Epithelial cell of proximal tubule (primary cell): ENCODE measurements around the gene C1orf141. TPM values are rescaled to one million over a fixed set of nuclear protein-coding genes. Genes with fewer than 3 reads are reported as not detected.

Experiments used
- DNase-seq: peaks from one replicate; pipeline ENCODE4 v3.0.0-alpha.2; 2011; ENCODE audit warnings: low read depth
- H3K4me3 ChIP-seq: 2 replicates; pipeline ENCODE4 v1.5.1; 2011; ENCODE audit warnings: low read depth, mild to moderate bottlenecking, low read length
- total RNA-seq: library from RNA; depleted of rRNA; stranded (reverse); fragments of >200 nt; gene quantifications from 2 replicates; pipeline ENCODE4 v1.2.3, GENCODE V29; 2015
- TF ChIP-seq, protein P1 (sequence below): conservative IDR thresholded peaks from 2 replicates; pipeline ENCODE4 v1.5.1; 2012; ENCODE audit warnings: low read depth, mild to moderate bottlenecking, low read length

The C1orf141 gene
- total RNA-seq, 1 donor from 2014 or later, result not detected

DNA sequence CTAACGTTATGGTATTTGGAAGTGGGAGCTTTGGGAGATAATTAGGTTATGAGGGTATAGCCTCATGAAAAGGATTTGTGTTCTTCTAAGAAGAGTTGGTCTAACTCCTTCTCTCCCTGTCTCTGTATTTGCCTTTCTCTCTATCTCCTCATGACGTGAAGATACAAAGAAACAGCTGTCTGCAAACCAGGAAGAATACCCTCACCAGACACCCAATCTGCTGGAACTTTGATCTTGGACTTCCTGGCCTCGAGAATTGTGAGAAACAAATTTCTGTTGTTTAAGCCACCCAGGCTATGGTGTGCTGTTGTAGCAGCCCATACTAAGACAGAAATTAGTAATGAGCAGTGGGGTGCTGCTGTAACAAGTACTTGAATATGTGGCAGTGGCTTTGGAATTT, 16.1 kb downstream of the C1orf141 start:
- H3K4me3 ChIP-seq, result no peak overlapping the region
- DNase-seq, result no peak
- TF ChIP-seq, protein P1, sequence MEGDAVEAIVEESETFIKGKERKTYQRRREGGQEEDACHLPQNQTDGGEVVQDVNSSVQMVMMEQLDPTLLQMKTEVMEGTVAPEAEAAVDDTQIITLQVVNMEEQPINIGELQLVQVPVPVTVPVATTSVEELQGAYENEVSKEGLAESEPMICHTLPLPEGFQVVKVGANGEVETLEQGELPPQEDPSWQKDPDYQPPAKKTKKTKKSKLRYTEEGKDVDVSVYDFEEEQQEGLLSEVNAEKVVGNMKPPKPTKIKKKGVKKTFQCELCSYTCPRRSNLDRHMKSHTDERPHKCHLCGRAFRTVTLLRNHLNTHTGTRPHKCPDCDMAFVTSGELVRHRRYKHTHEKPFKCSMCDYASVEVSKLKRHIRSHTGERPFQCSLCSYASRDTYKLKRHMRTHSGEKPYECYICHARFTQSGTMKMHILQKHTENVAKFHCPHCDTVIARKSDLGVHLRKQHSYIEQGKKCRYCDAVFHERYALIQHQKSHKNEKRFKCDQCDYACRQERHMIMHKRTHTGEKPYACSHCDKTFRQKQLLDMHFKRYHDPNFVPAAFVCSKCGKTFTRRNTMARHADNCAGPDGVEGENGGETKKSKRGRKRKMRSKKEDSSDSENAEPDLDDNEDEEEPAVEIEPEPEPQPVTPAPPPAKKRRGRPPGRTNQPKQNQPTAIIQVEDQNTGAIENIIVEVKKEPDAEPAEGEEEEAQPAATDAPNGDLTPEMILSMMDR, result no peak

DNA sequence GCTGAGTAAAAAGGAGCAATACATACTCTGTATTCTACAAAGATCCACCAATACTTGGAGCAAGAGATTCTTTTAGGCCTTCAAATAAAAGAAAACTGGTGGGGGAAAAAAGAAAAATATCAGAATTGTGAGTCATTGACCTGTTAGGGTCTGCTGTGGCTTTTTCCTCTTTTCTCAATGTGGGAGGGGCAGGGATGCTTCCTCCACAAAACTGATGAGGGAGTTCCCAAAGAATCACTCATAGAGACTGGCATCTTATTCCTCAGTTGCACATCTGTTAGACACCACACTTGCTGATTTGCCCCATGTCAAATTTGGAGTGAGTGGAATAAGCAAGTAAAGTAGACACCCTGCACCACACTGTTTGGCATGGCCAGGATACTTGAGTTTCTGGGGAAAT, 16.6 kb downstream of the C1orf141 start:
- no peak overlapping the region for H3K4me3 ChIP-seq
- DNase-seq, result no peak
- TF ChIP-seq, protein P1, result no peak

DNA sequence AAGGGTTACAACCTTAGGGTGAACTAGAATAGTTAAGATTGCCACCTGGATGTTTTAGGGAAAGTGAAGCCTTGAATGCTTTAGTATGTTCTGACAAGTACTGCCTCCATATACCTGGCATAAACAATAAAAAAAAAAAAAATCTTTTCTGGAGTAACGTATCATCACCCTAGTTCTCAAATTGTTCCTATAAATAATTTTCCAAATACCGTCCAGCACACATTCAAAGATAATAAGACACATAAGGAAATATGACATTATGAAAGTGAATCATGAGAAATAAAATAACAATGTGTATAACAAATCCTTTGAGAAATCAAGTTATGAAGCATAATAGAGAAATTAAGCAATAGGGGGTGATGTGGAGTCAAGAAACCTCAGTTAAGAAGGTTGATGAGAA, 20.6 kb downstream of the C1orf141 start:
- no peak for DNase-seq
- TF ChIP-seq, protein P1, result no peak
- H3K4me3 ChIP-seq, result no peak overlapping the region

DNA sequence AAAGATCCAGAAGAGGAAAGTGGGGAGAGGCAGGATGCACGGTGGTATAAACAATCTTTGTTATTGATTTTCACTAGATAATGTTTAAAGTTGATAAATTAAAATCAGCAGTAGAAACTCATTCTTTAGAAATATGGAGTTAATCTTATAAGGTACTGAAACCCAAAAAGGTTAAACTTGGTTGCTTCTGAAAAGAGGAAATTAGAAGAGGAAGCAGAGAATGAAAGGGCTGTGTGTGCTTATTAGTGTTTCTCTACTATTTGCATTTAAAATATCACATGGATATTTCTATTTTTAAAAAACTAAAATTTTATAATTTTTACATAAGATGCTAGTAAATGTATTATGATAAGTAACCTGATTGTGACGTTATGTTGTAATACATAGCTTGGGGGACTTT, 24.4 kb downstream of the C1orf141 start:
- no peak for DNase-seq
- TF ChIP-seq, protein P1, result no peak
- H3K4me3 ChIP-seq, result no peak overlapping the region

DNA sequence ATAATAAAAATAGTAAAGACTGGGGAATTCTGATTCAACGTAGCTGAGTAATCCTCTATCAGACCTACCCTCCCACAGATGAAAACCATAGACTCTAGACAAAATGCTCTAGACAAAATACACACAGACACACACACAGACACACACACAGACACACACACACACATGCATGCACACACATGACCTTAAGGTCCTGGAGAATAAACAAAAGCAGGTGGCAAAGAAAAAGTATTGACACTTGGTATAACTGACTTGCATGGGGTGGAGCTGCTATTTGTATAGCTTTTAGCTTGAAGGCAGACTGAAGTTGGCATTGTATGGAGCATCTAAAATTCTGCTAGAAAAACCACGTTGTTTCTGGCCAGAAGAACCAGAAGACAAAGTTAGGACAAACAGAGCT, 29.3 kb downstream of the C1orf141 start:
- H3K4me3 ChIP-seq, result no peak overlapping the region
- no peak for DNase-seq
- TF ChIP-seq, protein P1, result no peak

DNA sequence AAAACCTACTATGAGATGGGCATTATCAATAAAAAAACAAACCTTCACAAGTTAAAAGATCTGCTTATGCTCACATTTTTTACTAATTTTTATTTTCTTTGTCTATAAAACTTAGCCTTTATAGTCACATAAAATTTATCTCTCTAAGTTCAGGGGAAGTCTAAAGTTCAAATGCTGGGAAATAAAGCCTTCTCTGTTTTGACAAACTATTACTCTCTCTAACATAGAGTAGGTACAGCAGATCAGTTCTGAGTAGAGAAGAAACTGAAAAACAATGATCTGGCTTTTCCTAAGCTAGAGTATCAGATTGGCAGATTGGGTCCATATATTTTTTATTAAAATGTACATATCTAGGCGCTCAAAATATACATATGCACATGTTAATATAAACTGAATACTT, 31.2 kb downstream of the C1orf141 start:
- H3K4me3 ChIP-seq, result no peak overlapping the region
- TF ChIP-seq, protein P1, result no peak
- DNase-seq, result no peak

DNA sequence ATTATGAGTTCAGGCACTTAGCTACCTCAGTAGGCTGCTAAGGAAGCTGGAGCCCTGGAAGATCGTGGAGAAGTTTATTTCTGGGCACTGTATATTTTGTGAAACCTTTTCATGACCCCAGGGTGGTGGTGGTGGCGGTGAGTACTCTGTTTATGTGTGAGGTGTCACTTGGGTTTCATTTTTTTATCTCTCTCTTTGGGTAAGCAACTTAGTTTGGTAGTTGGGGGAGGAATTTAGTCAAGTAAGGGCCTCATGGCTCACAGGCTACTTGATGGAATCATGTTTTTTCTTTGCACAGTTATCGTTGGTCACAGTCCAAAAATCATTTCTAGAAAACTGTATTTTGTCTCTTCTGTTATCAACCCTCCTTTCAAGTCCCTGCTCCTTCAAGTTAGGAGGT, 33.9 kb downstream of the C1orf141 start:
- H3K4me3 ChIP-seq, result no peak overlapping the region
- TF ChIP-seq, protein P1, result no peak
- no peak for DNase-seq
